NT2/D1 (cell line): ENCODE measurements around the gene TNN.
"Not testable (repeated sequence)": the region's sequence is repeated elsewhere in the genome, so short reads cannot be mapped to it uniquely, and the experiment has no call there.

ENCODE experiments used
- DNase-seq: peaks from one replicate; pipeline ENCODE4 v3.0.0-alpha.2; 2011; ENCODE audit warnings: low read depth, low spot score
- H3K27me3 ChIP-seq: 2 replicates; pipeline ENCODE4 v1.6.0; 2011; ENCODE audit warnings: mild to moderate bottlenecking; ENCODE audit not compliant: insufficient read length, insufficient read depth
- H3K36me3 ChIP-seq: 2 replicates; pipeline ENCODE4 v1.6.1; 2011; ENCODE audit warnings: mild to moderate bottlenecking, low read length, mixed read lengths; ENCODE audit not compliant: insufficient read depth, insufficient read length
- H3K4me1 ChIP-seq: 2 replicates; pipeline ENCODE4 v1.5.1; 2011; ENCODE audit not compliant: insufficient read depth, insufficient read length
- H3K4me3 ChIP-seq: 2 replicates; pipeline ENCODE4 v1.5.1; 2011; ENCODE audit warnings: low read depth; ENCODE audit not compliant: insufficient read length
- H3K9ac ChIP-seq: 2 replicates; pipeline ENCODE4 v1.6.0; 2011; ENCODE audit warnings: low read depth; ENCODE audit not compliant: insufficient read length
- H3K9me3 ChIP-seq: 2 replicates; pipeline ENCODE4 v1.5.1; 2011; ENCODE audit warnings: mild to moderate bottlenecking, low read length; ENCODE audit not compliant: insufficient read depth
- SUZ12 ChIP-seq: IDR thresholded peaks from 2 replicates; pipeline ENCODE4 v1.6.1; 2011; ENCODE audit not compliant: insufficient read length, insufficient read depth; ENCODE audit errors: extremely low read depth
- YY1 ChIP-seq: IDR thresholded peaks from 2 replicates; pipeline ENCODE4 v1.6.1; 2011; ENCODE audit not compliant: insufficient read length, insufficient read depth
- ZNF274 ChIP-seq: IDR thresholded peaks from 2 replicates; pipeline ENCODE4 v1.6.1; 2011; ENCODE audit warnings: mild to moderate bottlenecking, low read depth, low read length

Gene TNN

GRCh38 chr1:175035865-175036264 is 31.8 kb upstream of the TNN start:
- Histone ChIP-seq H3K4me1 (peaks cover 2% of the 10 kb centered on the region), H3K4me3 (no peak overlapping the region), H3K36me3 (no peaks in the 10 kb centered on the region), H3K9ac (no peak overlapping the region), H3K27me3 (no peaks in the 10 kb centered on the region), H3K9me3 (no peaks in the 10 kb centered on the region)
- TF ChIP-seq SUZ12 (no peak), ZNF274 (no peak), YY1 (no peak)
- DNase-seq = no peak

GRCh38 chr1:175036476-175036875 is 31.2 kb upstream of the TNN start:
- Histone ChIP-seq H3K27me3 (no peaks in the 10 kb centered on the region), H3K36me3 (no peaks in the 10 kb centered on the region), H3K4me1 (peaks cover 2% of the 10 kb centered on the region), H3K9me3 (no peaks in the 10 kb centered on the region), H3K4me3 (no peak overlapping the region), H3K9ac (no peak overlapping the region)
- peak; percentile 54 for DNase-seq
- TF ChIP-seq YY1 (no peak), ZNF274 (no peak), SUZ12 (no peak)

GRCh38 chr1:175037416-175037815 is 30.2 kb upstream of the TNN start:
- Histone ChIP-seq H3K4me3 (no peak overlapping the region), H3K9ac (no peak overlapping the region), H3K36me3 (no peaks in the 10 kb centered on the region), H3K9me3 (no peaks in the 10 kb centered on the region), H3K27me3 (no peaks in the 10 kb centered on the region), H3K4me1 (peaks cover 2% of the 10 kb centered on the region)
- no peak for DNase-seq
- TF ChIP-seq YY1 (no peak), SUZ12 (no peak), ZNF274 (no peak)

GRCh38 chr1:175040324-175040879 is 27.2 kb upstream of the TNN start:
- no peaks in the 10 kb centered on the region for H3K9me3 ChIP-seq
- no peak overlapping the region for H3K4me3 ChIP-seq
- DNase-seq = no peak
- H3K4me1 ChIP-seq = peaks cover 9% of the 10 kb centered on the region
- no peaks in the 10 kb centered on the region for H3K27me3 ChIP-seq
- H3K36me3 ChIP-seq = no peaks in the 10 kb centered on the region
- H3K9ac ChIP-seq = no peak overlapping the region
- TF ChIP-seq SUZ12 (no peak), ZNF274 (no peak), YY1 (no peak)

GRCh38 chr1:175042650-175043049 is 25.0 kb upstream of the TNN start:
- H3K4me1 ChIP-seq = peaks cover 6% of the 10 kb centered on the region
- no peaks in the 10 kb centered on the region for H3K27me3 ChIP-seq
- H3K36me3 ChIP-seq = no peaks in the 10 kb centered on the region
- no peak overlapping the region for H3K9ac ChIP-seq
- TF ChIP-seq ZNF274 = no peak
- TF ChIP-seq YY1 = no peak
- TF ChIP-seq SUZ12 = no peak
- no peak for DNase-seq
- no peak overlapping the region for H3K4me3 ChIP-seq
- H3K9me3 ChIP-seq = no peaks in the 10 kb centered on the region

- TF ChIP-seq ZNF274 (no peak), YY1 (no peak), SUZ12 (no peak)
- Histone ChIP-seq H3K27me3 (no peaks in the 10 kb centered on the region), H3K9ac (no peak overlapping the region), H3K36me3 (no peaks in the 10 kb centered on the region), H3K4me3 (no peak overlapping the region), H3K9me3 (no peaks in the 10 kb centered on the region), H3K4me1 (peaks cover 6% of the 10 kb centered on the region)
- no peak for DNase-seq
Observed at GRCh38 chr1:175043824-175044223, 23.8 kb upstream of the TNN start.

GRCh38 chr1:175044591-175044990 is 23.0 kb upstream of the TNN start:
- H3K9ac ChIP-seq, DNase-seq: not testable (repeated sequence)

GRCh38 chr1:175045097-175045496 is 22.5 kb upstream of the TNN start:
- H3K9me3 ChIP-seq = no peaks in the 10 kb centered on the region
- no peak overlapping the region for H3K9ac ChIP-seq
- H3K27me3 ChIP-seq = no peaks in the 10 kb centered on the region
- DNase-seq = no peak
- TF ChIP-seq ZNF274 = no peak
- no peak for TF ChIP-seq SUZ12
- H3K36me3 ChIP-seq = no peaks in the 10 kb centered on the region
- peaks cover 6% of the 10 kb centered on the region for H3K4me1 ChIP-seq
- H3K4me3 ChIP-seq = no peak overlapping the region

More at GRCh38 chr1:175044591-175044990, 23.0 kb upstream of the TNN start:
- H3K36me3 ChIP-seq, H3K27me3 ChIP-seq, H3K9me3 ChIP-seq, H3K4me1 ChIP-seq, H3K4me3 ChIP-seq: not testable (repeated sequence)
